HG03139 (cell line): Measurements from ENCODE around the gene CD96.
A peak's percentile ranks its signal among the peaks of the same experiment; 100 is the strongest.
"Not testable (repeated sequence)": the region's sequence is repeated elsewhere in the genome, so short reads cannot be mapped to it uniquely, and the experiment has no call there.

Source experiments
- ATAC-seq: cut with Tn5 transposase; IDR thresholded peaks from one replicate; pipeline ENCODE4 v1.9.1; 2021; ENCODE audit not compliant: unreplicated experiment

CD96 gene

DNA sequence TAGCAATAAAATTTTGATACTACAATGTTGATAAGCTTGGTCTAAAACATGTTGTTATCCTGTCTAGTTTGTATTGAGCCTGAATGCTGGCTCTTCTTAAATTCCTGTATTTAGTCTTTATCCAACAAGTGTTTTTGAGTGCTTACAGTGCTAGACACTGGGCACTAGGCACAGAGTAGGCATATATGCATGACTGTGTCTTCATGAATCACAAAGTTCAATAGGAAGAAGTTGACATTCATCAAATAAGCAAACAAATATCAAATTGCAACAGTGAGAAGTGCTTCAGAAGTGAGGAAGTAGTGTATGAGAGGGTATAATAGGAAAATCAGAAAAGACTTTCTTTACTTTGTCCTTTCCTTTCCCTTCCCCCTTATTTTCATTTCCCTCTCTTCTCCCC is 6.8 kb downstream of the CD96 start:
- no peak for ATAC-seq

DNA sequence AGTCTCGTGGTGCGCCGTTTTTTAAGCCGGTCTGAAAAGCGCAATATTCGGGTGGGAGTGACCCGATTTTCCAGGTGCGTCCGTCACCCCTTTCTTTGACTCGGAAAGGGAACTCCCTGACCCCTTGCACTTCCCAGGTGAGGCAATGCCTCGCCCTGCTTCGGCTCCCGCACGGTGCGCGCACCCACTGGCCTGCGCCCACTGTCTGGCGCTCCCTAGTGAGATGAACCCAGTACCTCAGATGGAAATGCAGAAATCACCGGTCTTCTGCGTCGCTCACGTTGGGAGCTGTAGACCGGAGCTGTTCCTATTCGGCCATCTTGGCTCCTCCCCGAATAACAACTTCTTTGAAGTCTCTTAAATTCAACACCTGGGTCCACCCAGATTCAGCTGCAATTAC is 19.9 kb downstream of the CD96 start:
- not testable (repeated sequence) for ATAC-seq

DNA sequence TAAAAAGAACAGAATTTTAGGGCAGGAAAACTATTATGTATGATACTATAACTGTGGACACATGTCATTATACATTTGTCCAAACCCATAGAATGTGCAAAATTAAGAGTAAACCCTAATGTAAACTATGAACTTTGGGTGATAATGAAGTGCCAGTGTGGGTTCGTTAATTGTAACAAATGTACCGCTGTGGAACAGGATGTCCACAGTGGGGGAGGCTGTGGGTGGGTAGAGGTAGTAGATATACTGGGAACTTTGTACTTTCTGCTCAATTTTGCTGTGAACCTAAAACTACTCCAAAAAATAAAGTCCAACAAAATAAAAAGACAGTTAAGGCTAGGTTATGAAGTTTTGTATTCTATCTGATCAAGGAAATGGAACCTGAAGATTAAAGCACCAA is 24.8 kb downstream of the CD96 start:
- ATAC-seq = no peak

DNA sequence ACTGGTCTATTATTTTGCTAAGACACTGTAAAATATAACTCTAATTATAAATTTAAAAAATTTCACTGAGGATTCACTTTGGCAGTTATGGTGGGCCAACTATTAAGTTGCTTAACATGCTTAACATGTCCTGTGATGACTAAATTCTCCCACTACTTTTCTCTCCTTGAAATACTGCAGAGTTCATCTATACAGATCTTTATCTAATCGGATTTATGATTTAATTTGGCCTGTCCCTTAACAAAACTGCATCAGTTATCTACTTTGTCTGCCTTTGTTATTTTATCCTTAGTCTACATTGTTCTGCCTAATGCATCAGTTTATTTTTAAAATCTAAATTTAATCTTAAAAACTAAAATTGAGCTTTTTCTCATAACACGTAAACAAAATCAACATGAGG is 26.4 kb downstream of the CD96 start:
- no peak for ATAC-seq

DNA sequence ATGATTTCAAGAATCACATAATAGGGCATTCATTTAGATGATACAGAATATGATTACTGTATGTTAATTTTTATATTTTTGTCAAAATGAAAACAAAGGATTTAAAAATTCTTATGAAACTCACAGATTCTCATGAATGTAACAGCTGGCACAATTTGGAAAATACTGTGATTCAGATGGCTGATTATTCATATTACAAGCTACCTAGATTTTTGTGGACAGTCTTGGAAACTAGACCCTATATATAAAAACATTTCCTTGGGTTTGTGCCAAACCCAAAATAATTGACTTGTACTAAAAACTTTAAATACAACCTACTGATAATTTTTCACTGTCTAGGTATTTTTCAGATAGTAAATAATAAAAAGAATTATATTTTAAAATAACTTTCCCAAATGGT is 26.9 kb downstream of the CD96 start:
- no peak for ATAC-seq

DNA sequence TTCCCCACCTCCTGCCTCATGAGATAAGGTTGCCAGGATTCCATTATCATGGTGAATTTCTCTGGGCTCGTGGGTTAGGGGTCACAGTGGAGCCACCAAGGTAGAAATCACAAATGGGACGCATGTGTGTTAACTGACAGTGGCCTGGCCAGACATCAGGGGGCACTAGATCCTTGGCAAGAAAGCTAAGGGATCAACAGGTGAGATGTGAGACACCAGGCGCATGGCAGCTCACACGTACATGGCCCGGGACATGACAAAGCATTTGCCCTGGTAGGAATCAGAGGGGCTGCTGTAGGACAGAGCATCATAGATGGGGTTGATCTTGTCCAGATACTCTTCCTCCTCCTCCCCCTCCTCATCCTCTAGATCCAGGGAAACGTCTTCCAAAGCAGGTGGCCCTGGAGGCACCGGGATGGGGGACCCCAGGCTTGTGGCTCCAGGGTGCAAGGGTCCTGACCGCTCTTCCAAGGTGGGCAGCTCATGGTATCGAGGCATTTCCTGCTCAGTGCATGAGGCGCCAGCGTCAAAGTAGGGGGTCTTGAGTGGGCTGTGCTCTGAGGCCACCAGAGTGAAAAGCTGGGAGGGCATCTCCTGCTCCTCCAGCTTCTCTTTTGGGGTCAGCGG is 28.5 kb downstream of the CD96 start:
- ATAC-seq = no peak

DNA sequence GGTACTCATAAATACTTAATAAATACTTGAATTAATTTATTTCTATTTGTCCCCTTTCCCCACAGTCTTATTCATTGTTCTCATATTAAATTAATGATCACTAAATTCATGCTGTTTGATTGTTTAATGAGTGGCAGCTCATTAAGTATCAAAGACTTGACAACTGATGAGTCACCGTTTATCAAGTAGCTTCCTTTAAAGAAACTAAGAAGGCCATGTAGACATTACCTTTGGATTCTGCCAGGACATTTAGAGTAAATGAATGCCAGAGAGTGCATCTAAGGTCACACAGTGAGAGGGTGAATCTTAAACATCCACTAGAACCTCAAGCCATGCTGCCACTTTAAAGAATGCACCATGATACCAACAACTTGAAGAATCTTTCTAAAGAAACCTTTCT is 29.3 kb downstream of the CD96 start:
- no peak for ATAC-seq

DNA sequence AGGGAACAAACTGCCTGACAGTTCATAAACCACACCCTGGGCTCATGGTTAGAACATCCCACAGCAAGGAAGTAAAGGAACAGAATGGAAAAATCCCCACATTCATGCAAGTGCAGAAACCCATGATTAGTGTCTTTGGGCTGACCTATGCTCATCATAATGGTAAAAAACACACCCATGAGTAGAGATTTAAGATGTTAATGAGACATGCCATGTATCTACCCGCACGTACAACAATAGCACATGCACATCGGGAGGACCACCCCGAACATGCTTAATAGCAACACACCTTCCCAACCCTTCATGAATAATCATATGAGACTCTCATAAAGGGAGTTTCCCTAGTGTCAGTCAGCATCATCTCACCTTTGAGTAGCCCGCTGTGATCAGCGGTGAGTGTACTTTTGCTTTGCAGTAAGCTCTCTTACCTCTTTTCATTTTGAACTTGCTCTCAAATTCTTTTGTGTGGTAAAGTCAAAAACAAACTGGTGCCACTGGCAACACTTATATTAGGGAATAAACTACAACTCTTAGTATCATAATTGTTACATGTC is 30.0 kb downstream of the CD96 start:
- no peak for ATAC-seq

DNA sequence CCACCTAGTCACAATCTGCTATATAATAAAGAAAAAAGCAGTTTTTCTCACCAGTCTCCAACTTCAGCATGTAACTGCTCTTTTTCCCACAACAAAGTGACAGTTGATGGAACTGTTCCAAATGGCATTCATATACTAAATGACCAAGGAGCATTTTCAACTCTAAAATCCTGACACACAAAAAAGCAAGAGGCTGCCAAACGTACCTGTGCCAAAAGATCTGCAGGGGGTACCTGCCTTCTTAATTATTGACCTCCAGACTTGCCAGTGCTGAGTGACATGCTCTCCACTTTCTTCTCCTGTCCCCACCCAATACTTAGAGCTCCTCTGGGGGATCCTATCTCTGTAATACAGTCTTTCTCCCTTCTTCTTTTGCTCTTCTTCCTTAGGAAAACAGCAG is 35.1 kb downstream of the CD96 start:
- ATAC-seq = no peak

DNA sequence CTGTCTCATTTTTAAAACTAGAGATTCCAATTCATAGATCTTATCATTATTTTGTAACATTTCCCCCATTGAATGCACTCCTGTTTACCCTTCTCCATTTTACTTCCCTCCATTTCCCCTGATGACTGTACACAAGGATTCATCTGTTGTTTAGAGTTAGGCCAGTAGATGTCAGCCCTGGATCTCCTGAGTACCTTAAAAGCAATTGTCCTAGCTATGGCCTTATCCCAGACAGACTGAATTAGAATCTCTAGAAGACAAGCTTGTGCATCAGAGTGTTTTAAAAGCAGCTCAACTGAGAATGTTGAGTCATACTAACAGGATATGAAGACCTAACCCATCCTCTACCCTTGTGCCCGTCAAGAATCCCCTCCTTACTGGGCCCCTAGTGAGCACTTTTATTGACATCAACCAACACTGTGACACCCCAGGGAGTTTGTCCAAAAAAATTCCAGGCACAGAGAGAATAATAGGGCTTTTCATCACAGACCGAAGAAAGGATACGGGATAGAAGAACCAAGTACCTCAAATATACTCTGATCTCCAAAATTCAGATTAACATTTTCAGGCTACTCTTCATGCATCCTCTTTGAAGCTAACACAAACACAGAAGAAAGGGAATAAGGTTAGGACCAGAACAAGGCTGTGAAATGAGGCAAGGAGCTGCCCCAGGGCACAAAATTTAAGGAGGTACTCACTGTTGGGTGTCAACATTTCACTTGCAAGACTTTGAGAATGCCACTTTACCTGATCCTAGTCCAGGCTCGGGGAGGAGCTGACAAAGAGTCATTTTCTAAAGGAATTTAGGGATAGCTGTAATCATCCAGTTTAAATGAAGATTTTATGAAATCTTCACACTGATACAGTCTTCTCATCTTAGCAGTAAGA is 36.0 kb downstream of the CD96 start:
- peak; percentile 92 for ATAC-seq

DNA sequence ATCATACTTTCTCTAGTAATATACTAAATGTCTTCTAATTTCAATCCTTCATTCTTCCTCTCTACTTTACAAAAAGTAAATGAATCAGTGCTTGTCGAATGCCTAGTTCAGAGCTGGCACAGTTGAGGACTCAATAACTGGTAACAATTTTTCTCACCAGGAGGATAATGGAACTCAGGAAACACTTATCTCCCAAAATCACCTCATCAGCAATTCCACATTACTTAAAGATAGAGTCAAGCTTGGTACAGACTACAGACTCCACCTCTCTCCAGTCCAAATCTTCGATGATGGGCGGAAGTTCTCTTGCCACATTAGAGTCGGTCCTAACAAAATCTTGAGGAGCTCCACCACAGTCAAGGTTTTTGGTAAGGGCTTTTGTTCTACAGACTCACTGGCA is 36.9 kb downstream of the CD96 start:
- ATAC-seq = no peak

DNA sequence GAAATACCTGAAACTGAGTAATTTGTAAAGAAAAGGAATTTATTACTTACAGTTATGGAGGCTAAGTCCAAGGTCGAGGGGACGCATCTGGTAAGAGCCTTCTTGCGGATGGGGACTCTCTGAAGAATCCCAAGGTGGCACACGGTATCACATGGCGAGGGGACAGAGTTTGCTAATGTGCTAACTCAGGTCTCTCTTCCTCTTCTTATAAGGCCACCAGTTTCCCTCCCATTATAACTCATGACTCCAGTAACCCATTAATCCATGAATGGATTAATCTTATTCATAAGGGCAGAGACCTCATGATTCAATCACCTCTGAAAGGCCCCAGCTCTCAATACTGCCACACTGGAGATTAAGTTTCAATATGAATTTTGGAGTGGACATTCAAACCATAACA is 37.5 kb downstream of the CD96 start:
- ATAC-seq = no peak

DNA sequence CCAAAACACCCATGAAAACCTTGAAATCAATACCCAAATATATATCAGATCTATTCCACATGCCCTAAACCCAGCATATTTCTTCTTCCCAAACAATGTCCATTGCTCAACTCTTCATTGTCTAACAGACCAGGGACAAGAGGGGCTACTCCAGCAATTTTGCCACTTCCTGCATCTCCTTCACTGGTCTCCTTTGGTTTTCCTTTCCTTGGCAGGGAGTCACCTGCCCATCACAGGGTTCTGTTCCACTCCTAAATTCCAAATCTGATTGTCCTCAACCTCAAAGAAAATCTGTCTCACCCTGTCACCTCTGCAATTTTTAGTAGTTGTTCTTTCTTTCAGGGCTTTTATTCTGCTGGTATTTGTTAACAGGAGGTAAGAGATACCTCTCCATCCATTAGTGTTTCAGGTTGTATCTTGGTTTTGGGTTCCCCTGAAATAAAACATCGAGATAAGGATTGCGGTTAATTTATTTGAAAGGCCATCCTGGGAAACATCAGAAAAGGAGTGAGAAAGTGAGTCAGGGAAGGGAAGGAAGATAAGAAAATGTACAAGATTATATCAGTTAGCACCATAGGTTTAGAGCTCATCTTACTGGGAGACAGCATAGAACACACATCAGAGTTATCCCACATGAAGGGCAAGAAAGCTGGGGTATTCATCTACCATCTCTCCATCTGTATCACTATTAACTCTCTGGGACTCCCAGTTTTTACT is 39.6 kb downstream of the CD96 start:
- no peak for ATAC-seq

DNA sequence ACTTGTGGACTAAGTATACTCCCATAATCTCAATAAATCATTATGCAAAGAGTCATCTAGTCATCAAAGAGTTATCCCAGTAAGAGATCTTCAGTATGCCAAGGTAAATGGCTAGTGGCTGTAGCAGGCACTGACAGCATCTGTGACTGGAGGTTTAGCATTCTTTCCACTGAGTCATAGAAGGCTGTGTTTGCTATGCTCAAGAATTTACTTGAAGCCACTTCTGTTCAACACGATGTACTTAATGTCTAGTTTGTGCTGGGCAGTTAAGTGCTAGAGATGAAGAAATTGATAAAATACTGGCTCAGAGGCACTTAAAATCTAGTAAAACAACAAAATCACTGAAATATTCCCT is 40.1 kb downstream of the CD96 start:
- no peak for ATAC-seq

DNA sequence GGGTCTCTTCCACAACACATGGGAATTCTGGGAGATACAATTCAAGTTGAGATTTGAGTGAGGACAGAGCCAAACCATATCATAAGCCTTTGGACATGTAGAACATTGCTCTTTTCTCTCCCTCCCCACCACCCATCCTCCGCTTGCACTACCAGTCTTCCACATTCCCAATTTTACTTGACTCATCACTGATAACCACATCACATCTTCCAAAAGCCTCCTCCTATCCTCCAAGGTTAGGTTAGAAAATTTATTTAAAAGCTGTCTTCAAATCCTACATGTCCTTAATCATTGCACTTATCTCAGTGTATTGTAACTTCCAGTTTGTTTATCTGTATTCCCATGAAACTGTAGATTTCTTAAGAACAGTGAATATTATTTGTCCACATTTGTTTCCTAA is 42.7 kb downstream of the CD96 start:
- ATAC-seq = no peak

DNA sequence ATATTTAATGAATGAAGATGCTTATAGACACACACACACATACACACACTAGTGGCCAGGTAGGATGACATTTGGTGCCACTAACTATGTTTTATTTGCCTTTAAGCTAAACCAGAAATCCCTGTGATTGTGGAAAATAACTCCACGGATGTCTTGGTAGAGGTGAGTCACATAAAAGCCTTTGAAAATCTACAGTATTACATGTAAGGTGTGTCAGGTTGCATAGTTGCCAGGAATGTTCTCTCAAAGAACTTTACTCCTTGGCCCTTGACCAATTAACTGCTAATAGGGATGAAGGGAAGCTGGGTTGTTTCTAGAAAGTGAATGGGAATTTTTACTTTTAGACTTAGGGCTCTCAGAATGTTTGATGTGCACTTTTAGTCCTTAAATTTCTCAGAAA is 43.2 kb downstream of the CD96 start:
- no peak for ATAC-seq

DNA sequence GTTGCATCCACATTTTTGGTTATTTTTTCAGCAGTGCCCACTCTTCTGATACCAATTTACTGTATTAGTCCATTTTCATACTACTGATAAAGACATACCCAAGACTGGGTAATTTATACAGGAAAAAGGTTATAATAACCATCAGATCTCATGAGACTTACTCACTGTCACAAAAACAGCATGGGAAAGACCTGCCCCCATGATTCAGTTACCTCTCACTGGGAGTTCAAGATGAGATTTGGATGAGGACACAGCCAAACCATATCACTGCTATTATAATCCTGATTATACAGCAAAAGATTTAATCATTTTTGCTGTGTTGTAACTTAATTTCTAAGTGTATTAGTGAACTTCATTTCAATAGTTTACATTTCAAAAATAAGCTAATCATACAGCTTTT is 46.5 kb downstream of the CD96 start:
- no peak for ATAC-seq

DNA sequence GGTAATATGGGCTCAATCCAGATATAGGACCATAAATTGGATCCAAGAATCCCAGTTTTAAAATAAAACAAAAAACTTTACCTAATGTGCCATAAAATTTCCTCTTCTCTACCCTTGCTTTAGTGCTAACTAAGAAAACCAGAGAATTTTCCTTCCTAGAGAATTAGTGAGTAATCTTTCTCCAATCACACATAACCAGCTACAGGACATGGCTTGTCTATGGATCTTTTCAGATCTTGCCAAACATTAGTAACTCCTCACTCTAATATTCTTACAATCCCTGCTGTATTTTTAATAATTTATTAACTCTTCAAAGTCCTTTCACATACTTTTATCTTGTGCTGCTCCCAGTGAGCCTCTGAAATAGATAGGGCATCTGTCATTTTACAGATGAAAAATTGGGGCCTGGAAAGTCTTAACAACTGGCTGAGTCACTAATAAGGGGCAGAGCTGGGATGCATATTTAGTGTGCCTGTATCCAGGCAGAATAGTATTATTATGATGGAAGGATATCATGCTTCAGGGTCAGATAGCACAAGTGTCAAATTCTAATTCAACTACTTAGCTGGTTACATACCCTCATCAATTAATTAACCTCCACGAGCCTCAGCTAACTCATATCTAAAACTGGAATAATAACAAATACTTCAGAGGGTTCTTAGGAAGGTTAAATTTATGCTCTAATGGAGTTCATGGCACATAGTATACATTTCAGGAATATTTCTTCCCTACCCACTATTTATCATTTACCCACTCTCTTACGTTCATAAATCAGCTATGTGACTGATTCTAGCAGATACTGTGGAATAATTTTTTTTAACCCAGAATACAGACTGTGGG is 47.5 kb downstream of the CD96 start:
- ATAC-seq = no peak

DNA sequence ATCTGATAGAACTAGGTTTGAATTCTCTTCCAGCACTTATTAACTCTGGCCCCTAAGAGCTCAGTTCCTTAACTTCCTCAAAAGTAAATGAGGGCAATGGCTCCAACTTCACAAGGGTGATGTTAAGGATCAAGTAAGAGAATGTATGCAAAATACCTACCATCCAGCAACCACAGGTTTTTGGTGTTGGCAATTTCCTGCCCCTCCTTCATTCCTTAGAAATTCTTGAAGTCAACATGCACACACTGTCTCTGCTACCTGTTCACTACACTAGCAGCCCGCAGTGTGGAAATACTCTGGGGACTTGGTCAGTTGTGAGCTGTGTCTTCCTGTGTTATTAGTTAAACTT is 48.1 kb downstream of the CD96 start:
- ATAC-seq = no peak

DNA sequence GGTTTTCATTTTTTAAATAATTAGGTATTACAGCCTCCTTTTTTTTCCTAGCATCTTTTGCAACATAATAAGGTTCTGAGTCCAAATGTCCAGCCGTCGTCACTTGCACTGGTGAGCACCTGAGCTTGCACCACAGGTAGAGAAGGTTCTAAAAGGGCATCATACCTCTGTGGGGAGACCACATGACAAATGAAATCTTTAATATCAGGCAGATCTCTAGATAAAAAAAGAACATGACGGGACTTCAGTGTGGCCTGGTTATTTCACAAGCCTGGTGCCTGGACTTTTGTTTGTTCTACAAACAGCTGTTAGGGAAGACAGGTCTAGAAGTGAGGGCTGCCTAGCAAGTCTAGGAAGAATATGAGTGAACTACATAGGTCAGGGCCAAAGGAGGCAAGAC is 49.6 kb downstream of the CD96 start:
- no peak for ATAC-seq

DNA sequence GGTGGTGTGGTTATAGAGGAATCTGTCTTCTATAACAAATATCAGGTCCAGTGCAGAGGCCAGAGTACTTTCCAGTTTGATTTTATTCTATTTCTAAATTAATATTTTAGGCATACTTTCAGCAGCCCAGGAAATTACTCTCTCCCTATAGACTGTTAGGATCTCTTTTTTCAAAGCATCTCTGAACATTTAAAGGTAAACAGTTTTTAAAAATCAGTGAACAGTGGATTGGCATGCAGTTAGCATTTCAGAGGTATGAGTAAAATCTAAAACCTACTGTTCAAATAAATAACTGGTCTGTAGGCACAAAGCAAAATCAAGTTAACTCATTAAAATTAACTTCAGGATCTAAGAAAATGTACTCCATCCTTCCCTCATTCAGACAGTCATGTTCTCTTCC is 50.1 kb downstream of the CD96 start:
- no peak for ATAC-seq
